Uterus (tissue), 4 donors: ENCODE measurements around the gene HOXB8. TPM values are rescaled to one million over a fixed set of nuclear protein-coding genes. Genes with fewer than 3 reads are reported as not detected.
A peak's percentile ranks its signal among the peaks of the same experiment; 100 is the strongest.

Experiments
- DNase-seq, 2 donors: peaks; one replicate each; pipeline ENCODE4 v3.0.0-alpha.2; 2019 to 2020
- H3K27ac ChIP-seq, 2 donors: fragments of 200-600 bp; sonication (generic); 1 replicate in 1 of 2; 2 replicates in 1 of 2; pipeline ENCODE4 v1.5.1; 2016 to 2018
- H3K27me3 ChIP-seq, 2 donors: fragments of 200-600 bp; sonication (generic); one replicate each; pipeline ENCODE4 v1.5.1; 2018 to 2019; ENCODE audit warnings: control low read depth in 1 of 2
- H3K36me3 ChIP-seq, 2 donors: fragments of 200-600 bp; sonication (generic); one replicate each; pipeline ENCODE4 v1.5.1; 2019; ENCODE audit warnings: control low read depth in 1 of 2
- H3K4me1 ChIP-seq, 2 donors: fragments of 200-600 bp; sonication (generic); one replicate each; pipeline ENCODE4 v1.5.1; 2018 to 2019; ENCODE audit warnings: control low read depth in 1 of 2
- H3K4me3 ChIP-seq, 2 donors: fragments of 200-600 bp; sonication (generic); 1 replicate in 1 of 2; 2 replicates in 1 of 2; pipeline ENCODE4 v1.5.1; 2018 to 2019; ENCODE audit warnings: mild to moderate bottlenecking in 1 of 2
- H3K9me3 ChIP-seq, 2 donors: fragments of 200-600 bp; sonication (generic); one replicate each; pipeline ENCODE4 v1.5.1; 2019; ENCODE audit warnings: control low read depth in 1 of 2
- CTCF ChIP-seq, 4 experiments: fragments of 200-600 bp in 2 of 4; fragments of 450-650 bp in 2 of 4; sonication (generic) in 2 of 4; IDR thresholded peaks; one replicate each; pipeline ENCODE4 v1.5.1; 2016 to 2019; ENCODE audit warnings: antibody characterized with exemption in 4 of 4, mild to moderate bottlenecking in 2 of 4, moderate library complexity in 1 of 4
- POLR2A ChIP-seq, 2 donors: fragments of 450-650 bp; IDR thresholded peaks; one replicate each; pipeline ENCODE4 v1.6.1; 2016; ENCODE audit warnings: antibody characterized with exemption in 2 of 2, mild to moderate bottlenecking in 1 of 2, moderate library complexity in 1 of 2
- intact Hi-C: fragments of 100-400 bp; cut with DNase I; formaldehyde crosslinking; loops from one replicate; pipeline ENCODE4 v1.15.1; 2023; ENCODE audit warnings: low total_unique reads
- total RNA-seq, 4 donors: library from RNA; depleted of rRNA in 3 of 4; stranded (reverse); fragments of >200 nt in 3 of 4; gene quantifications; one replicate each; pipeline versions ENCODE4 v1.1.0 to v1.2.4, GENCODE V29; 2014 to 2023
- donor health status: DM: yes; HTN: yes; CAD: no.

The HOXB8 gene
- total RNA-seq, 4 donors from 2014 or later = 0.29 to 9.5 (median 1.9) TPM; not detected in 1

GRCh38 chr17:48575673-48576478 lies 39.2 kb downstream of the HOXB8 start:
- no peak for TF ChIP-seq CTCF (IDR thresholded peaks at IDR 0.05)
- no peak for TF ChIP-seq POLR2A (IDR thresholded peaks at IDR 0.05)
- Histone ChIP-seq H3K27me3 (peaks cover 0 to 33% of the 10 kb centered on the region in 2 donors), H3K4me3 (no peak overlapping the region), H3K4me1 (peaks cover 0 to 4% of the 10 kb centered on the region in 2 donors), H3K27ac (peak overlapping the region in 1 of 2 donors; percentile 10), H3K36me3 (no peaks in the 10 kb centered on the region), H3K9me3 (no peaks in the 10 kb centered on the region)
- intact Hi-C loops = no loop called here
- no peak for DNase-seq

DNA sequence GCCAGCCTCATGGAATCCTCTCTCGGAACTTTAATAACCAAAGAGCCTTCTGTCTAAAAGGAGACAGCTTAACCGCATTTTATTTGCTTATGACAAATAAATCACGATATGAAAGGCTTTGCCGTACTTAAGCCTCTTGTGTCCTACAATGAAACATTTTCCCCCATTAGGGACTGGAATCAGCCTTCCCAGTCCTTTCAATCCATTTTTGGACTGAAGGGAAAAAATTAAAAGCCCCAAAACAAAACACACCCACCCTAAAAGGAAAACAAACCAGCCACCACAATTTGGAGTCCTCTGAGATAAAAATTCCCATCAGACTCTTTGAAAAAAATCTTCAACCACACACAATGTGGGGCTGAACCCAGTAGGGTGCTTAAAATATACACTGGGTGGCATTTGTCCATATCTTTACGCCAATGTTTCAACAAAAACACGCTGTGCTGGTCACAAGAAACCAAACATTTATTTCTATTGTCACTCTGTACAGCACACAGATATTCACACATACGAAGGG lies 40.0 kb downstream of the HOXB8 start:
- no peaks in the 10 kb centered on the region for H3K36me3 ChIP-seq
- H3K4me3 ChIP-seq = no peak overlapping the region
- no peaks in the 10 kb centered on the region for H3K9me3 ChIP-seq
- intact Hi-C loops = no loop called here
- no peak overlapping the region for H3K27ac ChIP-seq
- H3K27me3 ChIP-seq = peaks cover 0 to 26% of the 10 kb centered on the region in 2 donors
- TF ChIP-seq POLR2A (IDR thresholded peaks at IDR 0.05) (no peak), CTCF (IDR thresholded peaks at IDR 0.05) (no peak)
- DNase-seq = no peak
- H3K4me1 ChIP-seq = peaks cover 0 to 4% of the 10 kb centered on the region in 2 donors

DNA sequence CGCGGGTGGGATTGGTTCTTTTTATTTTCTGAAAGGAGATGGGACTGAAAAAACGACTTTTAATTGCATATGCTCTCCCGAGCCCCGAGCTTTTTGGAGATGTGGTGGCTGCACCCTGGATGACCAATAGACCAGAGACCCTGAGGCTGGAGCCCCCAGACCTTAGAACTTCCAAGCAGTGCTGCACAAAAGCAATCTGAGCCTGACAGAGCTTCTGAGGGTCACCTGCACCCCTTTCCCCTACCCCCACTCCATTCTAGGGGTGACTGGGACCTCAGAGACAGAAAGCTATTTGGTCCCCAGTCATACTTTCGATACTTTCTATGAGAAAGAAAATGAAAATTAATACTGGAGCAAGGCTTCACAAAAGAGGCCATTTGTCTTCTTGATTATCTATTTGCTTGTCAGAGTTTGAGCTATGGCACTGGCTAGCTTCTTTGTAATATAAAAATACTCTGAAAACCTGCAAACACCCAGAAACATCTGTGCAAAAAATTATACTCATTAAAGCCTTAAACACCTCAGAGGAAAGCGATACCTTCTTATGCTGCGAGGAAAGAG lies 40.5 kb downstream of the HOXB8 start:
- H3K4me1 ChIP-seq = peaks cover 0 to 4% of the 10 kb centered on the region in 2 donors
- peaks cover 0 to 21% of the 10 kb centered on the region in 2 donors for H3K27me3 ChIP-seq
- H3K9me3 ChIP-seq = no peaks in the 10 kb centered on the region
- DNase-seq = no peak
- no peak overlapping the region for H3K27ac ChIP-seq
- no peaks in the 10 kb centered on the region for H3K36me3 ChIP-seq
- intact Hi-C loops = no loop called here
- no peak overlapping the region for H3K4me3 ChIP-seq
- TF ChIP-seq CTCF (IDR thresholded peaks at IDR 0.05) (no peak), POLR2A (IDR thresholded peaks at IDR 0.05) (no peak)

- DNase-seq = no peak
- intact Hi-C loops = no loop called here
- Histone ChIP-seq H3K27me3 (peaks cover 0 to 27% of the 10 kb centered on the region in 2 donors), H3K27ac (peak overlapping the region in 1 of 2 donors; percentile 34), H3K36me3 (no peaks in the 10 kb centered on the region), H3K4me1 (peaks cover 0 to 4% of the 10 kb centered on the region in 2 donors), H3K9me3 (no peaks in the 10 kb centered on the region), H3K4me3 (no peak overlapping the region)
- TF ChIP-seq CTCF (IDR thresholded peaks at IDR 0.05) = no peak
- no peak for TF ChIP-seq POLR2A (IDR thresholded peaks at IDR 0.05)
These were observed 43.2 kb downstream of the HOXB8 start for GRCh38 chr17:48571826-48572417.
